ENCODE measurements around the gene RGL4. TPM values are rescaled to one million over a fixed set of nuclear protein-coding genes. Genes with fewer than 3 reads are reported as not detected.

The RGL4 gene
- total RNA-seq, 2 experiments from 2014 or later, result 0.97 TPM; not detected in 1

DNA sequence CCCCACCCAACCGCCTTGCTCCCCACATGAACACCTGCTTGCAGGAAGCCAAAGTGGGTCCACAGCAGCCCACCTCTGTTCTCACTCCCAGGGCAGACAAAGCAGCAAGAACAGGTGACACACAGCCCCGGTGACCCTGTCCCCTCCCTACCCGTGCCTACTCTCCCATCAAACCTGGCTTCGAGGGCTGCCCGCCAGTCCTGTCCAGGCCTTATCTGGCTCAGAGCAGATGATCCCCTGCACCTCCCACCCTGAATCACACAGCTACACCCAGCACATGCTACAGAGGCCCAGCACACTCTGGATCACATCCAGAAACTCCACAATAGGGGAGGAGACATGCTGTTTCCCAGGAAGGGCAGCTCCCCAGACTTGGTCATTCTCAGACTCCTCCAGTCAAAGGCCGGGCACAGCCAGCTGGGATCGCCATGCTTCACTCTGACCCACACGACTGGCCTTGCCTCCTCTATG is 6.2 kb upstream of the RGL4 start:
- no peaks in the 10 kb centered on the region for H3K9me3 ChIP-seq (ENCODE audit: low read length)
- intact Hi-C loops (cut with micrococcal nuclease; ENCODE audit: unreplicated experiment), result no loop called here
- TF ChIP-seq EZH2phosphoT487 (IDR thresholded peaks at IDR 0.05; ENCODE audit: borderline replicate concordance, low read depth, low read length), result no peak
- TF ChIP-seq CTCF (conservative IDR thresholded peaks at IDR 0.05; ENCODE audit: low read length), result no peak
- H2AFZ ChIP-seq (ENCODE audit: low read length), result no peak overlapping the region
- ChIA-PET CTCF (ENCODE audit: unreplicated experiment) (no interaction called here), POLR2A (no interaction called here)
- no peak overlapping the region for H3K4me2 ChIP-seq (ENCODE audit: low read length)
- H3K27ac ChIP-seq (ENCODE audit: low read depth, low read length, poor library complexity, severe bottlenecking), result no peak overlapping the region
- H3K79me2 ChIP-seq (ENCODE audit: insufficient read depth, low read depth, low read length), result no peaks in the 10 kb centered on the region
- no peaks in the 10 kb centered on the region for H3K9me2 ChIP-seq (ENCODE audit: insufficient read depth, low read length)
- H3K4me1 ChIP-seq (ENCODE audit: insufficient read depth, low read length, poor library complexity, severe bottlenecking), result no peaks in the 10 kb centered on the region
- no peak overlapping the region for H3K4me3 ChIP-seq (ENCODE audit: low read depth, low read length, poor library complexity, severe bottlenecking)
- 0 out of 2 replicates have a peak, but pooled peaks cover 7% of the 10 kb centered on the region for H3K36me3 ChIP-seq (ENCODE audit: insufficient read depth, low read length)
- DNase-seq (ENCODE audit: low spot score), result no peak
- no TSS peak for BruUV-seq (replicated peaks)
- no peaks in the 10 kb centered on the region for H4K20me1 ChIP-seq (ENCODE audit: insufficient read depth, low read length)

GRCh38 chr22:23685205-23685784 is 5.5 kb upstream of the RGL4 start:
- H3K4me3 ChIP-seq (ENCODE audit: low read depth, low read length, poor library complexity, severe bottlenecking), result no peak overlapping the region
- H3K4me2 ChIP-seq (ENCODE audit: low read length), result no peak overlapping the region
- H3K9me2 ChIP-seq (ENCODE audit: insufficient read depth, low read length), result no peaks in the 10 kb centered on the region
- POLR2A ChIA-PET, result no interaction called here
- intact Hi-C loops (cut with micrococcal nuclease; ENCODE audit: unreplicated experiment), result no loop called here
- no peaks in the 10 kb centered on the region for H3K79me2 ChIP-seq (ENCODE audit: insufficient read depth, low read depth, low read length)
- no peak overlapping the region for H2AFZ ChIP-seq (ENCODE audit: low read length)
- no TSS peak for BruUV-seq (replicated peaks)
- CTCF ChIA-PET (ENCODE audit: unreplicated experiment), result no interaction called here
- no peaks in the 10 kb centered on the region for H3K9me3 ChIP-seq (ENCODE audit: low read length)
- H3K4me1 ChIP-seq (ENCODE audit: insufficient read depth, low read length, poor library complexity, severe bottlenecking), result no peaks in the 10 kb centered on the region
- DNase-seq (ENCODE audit: low spot score), result no peak
- no peak overlapping the region for H3K27ac ChIP-seq (ENCODE audit: low read depth, low read length, poor library complexity, severe bottlenecking)
- H3K36me3 ChIP-seq (ENCODE audit: insufficient read depth, low read length), result 0 out of 2 replicates have a peak, but pooled peaks cover 7% of the 10 kb centered on the region
- TF ChIP-seq CTCF (conservative IDR thresholded peaks at IDR 0.05; ENCODE audit: low read length), result no peak
- TF ChIP-seq EZH2phosphoT487 (IDR thresholded peaks at IDR 0.05; ENCODE audit: borderline replicate concordance, low read depth, low read length), result no peak
- H4K20me1 ChIP-seq (ENCODE audit: insufficient read depth, low read length), result no peaks in the 10 kb centered on the region

GRCh38 chr22:23686416-23687024 is 4.3 kb upstream of the RGL4 start:
- CTCF ChIA-PET (ENCODE audit: unreplicated experiment), result interaction anchor here (0.6 kb wide), 1 partner anchor 159 kb away, joined by 4 read pairs; no protein-coding TSS in a partner anchor
- BruUV-seq (replicated peaks), result no TSS peak
- no peaks in the 10 kb centered on the region for H3K79me2 ChIP-seq (ENCODE audit: insufficient read depth, low read depth, low read length)
- no peak overlapping the region for H2AFZ ChIP-seq (ENCODE audit: low read length)
- TF ChIP-seq CTCF (conservative IDR thresholded peaks at IDR 0.05; ENCODE audit: low read length) (no peak), EZH2phosphoT487 (IDR thresholded peaks at IDR 0.05; ENCODE audit: borderline replicate concordance, low read depth, low read length) (no peak)
- H3K4me1 ChIP-seq (ENCODE audit: insufficient read depth, low read length, poor library complexity, severe bottlenecking), result no peaks in the 10 kb centered on the region
- no peak overlapping the region for H3K4me3 ChIP-seq (ENCODE audit: low read depth, low read length, poor library complexity, severe bottlenecking)
- H3K4me2 ChIP-seq (ENCODE audit: low read length), result no peak overlapping the region
- no peak for DNase-seq (ENCODE audit: low spot score)
- no peaks in the 10 kb centered on the region for H3K9me3 ChIP-seq (ENCODE audit: low read length)
- H4K20me1 ChIP-seq (ENCODE audit: insufficient read depth, low read length), result no peaks in the 10 kb centered on the region
- H3K27ac ChIP-seq (ENCODE audit: low read depth, low read length, poor library complexity, severe bottlenecking), result no peak overlapping the region
- POLR2A ChIA-PET, result interaction anchor here (0.6 to 1.3 kb wide), 3 partner anchors 9 to 194 kb away, joined by 3 to 5 read pairs (median 3); no protein-coding TSS in a partner anchor
- 0 out of 2 replicates have a peak, but pooled peaks cover 7% of the 10 kb centered on the region for H3K36me3 ChIP-seq (ENCODE audit: insufficient read depth, low read length)
- no peaks in the 10 kb centered on the region for H3K9me2 ChIP-seq (ENCODE audit: insufficient read depth, low read length)
- intact Hi-C loops (cut with micrococcal nuclease; ENCODE audit: unreplicated experiment), result no loop called here
